IPS-20b (cell line): ENCODE data around the gene CHIC2.

ENCODE experiments used
- H3K27ac ChIP-seq: one replicate; pipeline ENCODE4 v1.5.1; 2013; ENCODE audit warnings: low read length
- H3K27me3 ChIP-seq: 2 replicates; pipeline ENCODE4 v1.6.1; 2013; ENCODE audit warnings: mild to moderate bottlenecking, low read length, inconsistent platforms; ENCODE audit not compliant: insufficient read depth
- H3K36me3 ChIP-seq: 2 replicates; pipeline ENCODE4 v1.6.1; 2013; ENCODE audit warnings: low read depth, mild to moderate bottlenecking, inconsistent platforms, low read length, moderate library complexity; ENCODE audit not compliant: insufficient read depth
- H3K4me1 ChIP-seq: 2 replicates; pipeline ENCODE4 v1.6.1; 2013; ENCODE audit warnings: mild to moderate bottlenecking, control low read depth, inconsistent platforms, low read length, moderate library complexity; ENCODE audit not compliant: insufficient read depth
- H3K4me3 ChIP-seq: 2 replicates; pipeline ENCODE4 v1.5.1; 2013; ENCODE audit warnings: mild to moderate bottlenecking, low read length, inconsistent platforms
- H3K9ac ChIP-seq: 2 replicates; pipeline ENCODE4 v1.6.1; 2013; ENCODE audit warnings: low read depth, mild to moderate bottlenecking, inconsistent platforms, low read length, moderate library complexity
- H3K9me3 ChIP-seq: 2 replicates; pipeline ENCODE4 v1.6.1; 2013; ENCODE audit warnings: mild to moderate bottlenecking, low read depth, low read length, inconsistent platforms; ENCODE audit not compliant: insufficient read depth

The CHIC2 gene

DNA sequence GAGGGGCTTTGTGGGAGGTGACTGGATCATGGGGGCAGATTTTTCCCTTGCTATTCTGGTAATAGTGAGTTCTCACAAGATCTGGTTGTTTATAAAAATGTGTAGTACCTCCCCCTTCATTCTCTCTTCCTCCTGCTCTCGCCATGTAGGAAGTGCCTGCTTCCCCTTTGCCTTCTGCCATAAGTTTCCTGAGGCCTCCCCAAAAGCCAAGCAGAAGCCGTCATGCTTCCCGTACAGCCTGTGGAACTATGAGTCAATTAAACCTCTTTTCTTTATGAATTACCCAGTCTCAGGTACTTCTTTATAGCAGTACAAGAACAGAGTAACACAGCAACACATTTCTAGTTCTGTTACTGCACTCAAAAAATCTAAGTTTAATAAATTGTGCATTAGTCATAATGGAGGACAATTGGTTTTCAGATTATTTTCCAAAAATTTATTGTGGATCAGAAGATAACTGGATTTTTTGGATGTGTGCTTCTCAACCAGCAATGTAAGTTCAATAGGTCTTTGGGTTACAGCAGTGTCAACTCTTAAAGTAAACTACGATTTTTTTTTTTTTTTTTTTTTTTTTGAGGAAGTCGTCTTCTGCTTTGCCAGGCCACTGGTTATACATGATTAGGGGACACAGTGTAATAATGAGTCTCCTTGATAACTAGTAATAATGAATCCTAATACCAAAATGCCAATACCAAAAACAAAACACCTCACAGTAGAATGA is 69.9 kb downstream of the CHIC2 start:
- no peak overlapping the region for H3K4me3 ChIP-seq
- H3K27me3 ChIP-seq = no peaks in the 10 kb centered on the region
- H3K4me1 ChIP-seq = peaks cover 6% of the 10 kb centered on the region; the same call in 1 of the 2 replicates
- no peaks in the 10 kb centered on the region for H3K9me3 ChIP-seq
- no peak overlapping the region for H3K27ac ChIP-seq
- H3K36me3 ChIP-seq = no peaks in the 10 kb centered on the region
- H3K9ac ChIP-seq = no peak overlapping the region

DNA sequence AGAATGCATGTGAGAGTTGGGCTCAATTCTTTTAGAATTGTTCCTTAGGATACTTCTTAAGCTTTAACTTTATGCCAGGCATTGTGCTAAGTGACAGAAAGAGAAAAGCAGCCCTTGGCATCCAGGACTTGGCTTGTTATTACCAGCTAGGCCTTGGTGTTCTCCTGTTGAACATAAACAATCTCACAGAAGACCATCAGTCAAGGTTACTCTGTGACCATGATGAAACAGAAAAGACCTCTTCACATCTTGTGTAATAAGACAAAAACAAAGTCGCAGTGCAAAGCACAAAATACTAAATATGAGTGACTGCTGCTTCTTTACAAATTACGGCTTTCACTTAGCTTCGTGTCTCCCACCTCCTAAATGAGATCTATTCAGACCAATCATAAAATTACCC is 71.6 kb downstream of the CHIC2 start:
- Histone ChIP-seq H3K27me3 (no peaks in the 10 kb centered on the region), H3K4me3 (no peak overlapping the region), H3K4me1 (peaks cover 6% of the 10 kb centered on the region; the same call in 1 of the 2 replicates), H3K9ac (no peak overlapping the region), H3K27ac (no peak overlapping the region), H3K9me3 (no peaks in the 10 kb centered on the region), H3K36me3 (no peaks in the 10 kb centered on the region)

GRCh38 chr4:53991821-53992220 is 72.6 kb downstream of the CHIC2 start:
- Histone ChIP-seq H3K27ac (no peak overlapping the region), H3K27me3 (no peaks in the 10 kb centered on the region), H3K4me1 (no peaks in the 10 kb centered on the region), H3K9ac (no peak overlapping the region), H3K4me3 (no peak overlapping the region), H3K9me3 (no peaks in the 10 kb centered on the region), H3K36me3 (no peaks in the 10 kb centered on the region)

GRCh38 chr4:53990641-53991040 is 73.8 kb downstream of the CHIC2 start:
- no peaks in the 10 kb centered on the region for H3K36me3 ChIP-seq
- H3K27ac ChIP-seq = no peak overlapping the region
- H3K4me1 ChIP-seq = no peaks in the 10 kb centered on the region
- H3K9ac ChIP-seq = no peak overlapping the region
- no peaks in the 10 kb centered on the region for H3K27me3 ChIP-seq
- H3K9me3 ChIP-seq = no peaks in the 10 kb centered on the region
- no peak overlapping the region for H3K4me3 ChIP-seq

DNA sequence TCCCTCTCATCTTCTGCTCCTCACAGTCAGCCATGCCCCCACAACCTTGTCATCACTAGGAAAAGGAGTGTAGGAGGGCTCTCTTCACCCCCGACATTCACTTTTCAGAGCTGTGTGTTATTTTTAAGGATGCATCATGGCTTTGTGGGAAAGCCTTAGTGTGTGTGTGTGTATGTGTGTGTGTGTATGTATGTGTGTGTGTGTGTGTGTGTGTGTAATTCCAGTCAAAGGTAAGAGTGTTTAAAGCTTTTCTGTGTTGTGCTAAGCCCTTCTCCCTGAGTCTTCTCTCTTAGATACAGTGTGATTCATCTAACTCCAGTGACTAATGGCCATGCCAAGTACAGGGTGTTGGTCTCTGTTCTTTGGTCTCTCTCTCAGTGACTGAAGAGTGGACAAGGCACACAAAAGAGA is 76.6 kb downstream of the CHIC2 start:
- Histone ChIP-seq H3K27ac (no peak overlapping the region), H3K36me3 (no peaks in the 10 kb centered on the region), H3K9me3 (no peaks in the 10 kb centered on the region), H3K4me1 (no peaks in the 10 kb centered on the region), H3K27me3 (no peaks in the 10 kb centered on the region), H3K4me3 (no peak overlapping the region), H3K9ac (no peak overlapping the region)

DNA sequence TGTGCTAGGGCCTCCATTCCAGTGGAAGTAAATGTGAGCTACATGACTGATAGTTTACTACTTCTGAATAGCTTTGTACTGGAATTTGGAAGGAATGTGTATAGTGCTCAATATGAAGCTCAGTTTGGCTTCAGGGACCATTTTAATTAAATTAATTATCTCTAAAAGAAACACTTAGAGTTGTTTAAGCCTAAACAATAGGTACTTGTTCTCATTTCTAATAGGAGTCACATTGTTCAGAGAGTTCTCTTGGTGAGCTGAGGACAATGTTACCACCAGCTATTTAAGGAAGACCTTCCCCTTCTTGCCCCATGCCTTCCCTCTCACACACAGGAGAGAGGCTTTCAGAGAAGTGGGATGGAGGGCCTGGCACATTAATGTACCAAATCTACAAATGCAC is 78.3 kb downstream of the CHIC2 start:
- H3K4me1 ChIP-seq = no peaks in the 10 kb centered on the region
- no peak overlapping the region for H3K27ac ChIP-seq
- no peaks in the 10 kb centered on the region for H3K9me3 ChIP-seq
- no peaks in the 10 kb centered on the region for H3K27me3 ChIP-seq
- no peak overlapping the region for H3K4me3 ChIP-seq
- no peaks in the 10 kb centered on the region for H3K36me3 ChIP-seq
- no peak overlapping the region for H3K9ac ChIP-seq

GRCh38 chr4:53981567-53981966 is 82.8 kb downstream of the CHIC2 start:
- Histone ChIP-seq H3K27ac (no peak overlapping the region), H3K4me1 (no peaks in the 10 kb centered on the region), H3K27me3 (no peaks in the 10 kb centered on the region), H3K9ac (no peak overlapping the region), H3K36me3 (no peaks in the 10 kb centered on the region), H3K9me3 (no peaks in the 10 kb centered on the region), H3K4me3 (no peak overlapping the region)

GRCh38 chr4:53981066-53981465 is 83.3 kb downstream of the CHIC2 start:
- Histone ChIP-seq H3K9me3 (no peaks in the 10 kb centered on the region), H3K27ac (no peak overlapping the region), H3K4me1 (no peaks in the 10 kb centered on the region), H3K27me3 (no peaks in the 10 kb centered on the region), H3K4me3 (no peak overlapping the region), H3K36me3 (no peaks in the 10 kb centered on the region), H3K9ac (no peak overlapping the region)

DNA sequence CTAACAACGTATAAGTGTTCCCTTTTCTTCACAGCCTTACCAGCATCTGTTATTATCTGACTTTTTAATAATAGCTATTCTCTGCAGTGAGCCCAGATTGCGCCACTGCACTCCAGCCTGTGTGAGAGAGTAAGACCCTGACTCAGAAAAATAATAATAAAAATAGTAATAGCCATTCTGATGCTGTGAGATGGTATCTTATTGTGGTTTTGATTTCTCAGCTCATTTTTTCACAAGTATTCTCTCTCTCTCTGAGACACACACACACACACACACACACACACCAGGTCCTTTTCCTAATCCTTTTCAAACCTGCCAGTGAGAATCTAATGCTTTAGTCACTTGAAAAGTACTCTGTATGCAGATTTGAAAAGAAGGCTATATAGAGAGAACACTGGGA is 89.8 kb downstream of the CHIC2 start:
- Histone ChIP-seq H3K27ac (no peak overlapping the region), H3K27me3 (no peaks in the 10 kb centered on the region), H3K4me3 (no peak overlapping the region), H3K9me3 (no peaks in the 10 kb centered on the region), H3K4me1 (no peaks in the 10 kb centered on the region), H3K36me3 (no peaks in the 10 kb centered on the region), H3K9ac (no peak overlapping the region)

DNA sequence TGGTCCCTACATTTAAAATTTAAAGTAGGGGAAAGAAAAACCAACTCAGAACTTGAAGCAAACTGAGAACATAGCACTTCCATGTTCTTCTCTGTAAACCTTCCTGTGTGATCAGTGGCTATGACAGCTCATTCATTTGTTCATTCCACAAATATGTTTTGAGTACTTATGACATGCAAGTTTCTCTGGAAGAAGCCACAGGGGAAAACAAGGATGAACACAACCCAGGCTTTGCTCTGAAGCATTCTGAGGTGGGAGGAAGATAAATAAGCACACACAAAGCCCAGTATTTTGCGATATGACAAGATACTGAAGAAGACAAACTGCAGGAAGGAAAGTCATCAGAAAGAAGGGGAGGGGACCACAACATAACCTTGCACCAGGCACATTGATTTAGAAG is 96.4 kb downstream of the CHIC2 start:
- H3K27me3 ChIP-seq = peaks cover 4% of the 10 kb centered on the region
- H3K9ac ChIP-seq = no peak overlapping the region
- no peaks in the 10 kb centered on the region for H3K36me3 ChIP-seq
- H3K9me3 ChIP-seq = no peaks in the 10 kb centered on the region
- H3K4me1 ChIP-seq = 0 out of 2 replicates have a peak, but pooled peaks cover 2% of the 10 kb centered on the region
- H3K4me3 ChIP-seq = no peak overlapping the region
- H3K27ac ChIP-seq = no peak overlapping the region

DNA sequence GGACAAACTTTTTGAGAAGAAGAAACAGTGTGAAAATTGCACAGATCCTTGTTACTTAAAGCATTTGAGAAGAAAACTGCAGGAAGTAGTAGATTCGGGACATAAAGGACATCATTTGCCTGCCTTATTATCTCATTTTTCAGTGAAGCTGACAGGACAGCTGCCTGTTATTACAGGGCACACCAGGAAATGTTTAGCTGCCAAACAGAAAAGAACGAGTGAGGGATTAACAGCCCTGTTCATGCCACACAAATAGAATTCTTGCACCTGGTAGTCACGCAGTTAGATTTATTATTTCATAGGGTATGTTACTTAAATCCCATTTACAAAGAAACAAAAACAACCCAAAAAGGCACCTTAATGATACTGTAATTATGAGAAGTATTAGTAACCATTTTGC is 100.6 kb downstream of the CHIC2 start:
- Histone ChIP-seq H3K27ac (no peak overlapping the region), H3K4me3 (no peak overlapping the region), H3K4me1 (0 out of 2 replicates have a peak, but pooled peaks cover 8% of the 10 kb centered on the region), H3K36me3 (no peaks in the 10 kb centered on the region), H3K27me3 (peaks cover 4% of the 10 kb centered on the region), H3K9me3 (no peaks in the 10 kb centered on the region), H3K9ac (no peak overlapping the region)

DNA sequence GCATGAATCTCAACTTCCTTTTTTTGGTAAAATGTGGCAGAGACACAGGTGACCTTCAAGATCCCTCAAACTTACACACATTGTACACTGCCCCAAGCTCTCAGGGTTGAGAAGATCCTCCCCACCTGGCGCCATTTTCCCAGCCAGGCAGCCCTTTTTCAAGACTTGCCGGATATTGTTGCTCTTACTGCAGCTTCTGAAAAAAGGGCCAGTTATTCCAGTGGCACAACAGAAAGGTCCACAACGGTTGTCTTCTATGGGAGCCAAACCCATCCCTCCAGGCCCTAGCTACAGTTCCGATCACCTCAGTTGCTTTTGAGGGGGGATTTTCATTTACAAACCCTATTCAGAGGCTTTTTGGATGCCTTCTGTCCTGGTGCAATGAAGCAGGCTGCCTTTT is 101.1 kb downstream of the CHIC2 start:
- Histone ChIP-seq H3K9ac (no peak overlapping the region), H3K27ac (no peak overlapping the region), H3K36me3 (no peaks in the 10 kb centered on the region), H3K27me3 (peaks cover 4% of the 10 kb centered on the region), H3K9me3 (no peaks in the 10 kb centered on the region), H3K4me3 (no peak overlapping the region), H3K4me1 (0 out of 2 replicates have a peak, but pooled peaks cover 8% of the 10 kb centered on the region)
